Measurements from ENCODE around the gene ZFP57. TPM values are rescaled to one million over a fixed set of nuclear protein-coding genes. Genes with fewer than 3 reads are reported as not detected.

Gene ZFP57
- total RNA-seq: not detected in 2 replicates

GRCh38 chr6:29680904-29681303, at the start of gene ZFP57:
ZFP57 (minus strand) TSS chr6:29681152; CDS start chr6:29677003, 4,149 bp downstream.

GRCh38 chr6:29723262-29723665, 42.3 kb upstream of the ZFP57 start, which contains the start of gene HLA-F:
HLA-F (plus strand) TSS chr6:29723434; CDS start chr6:29723464, 30 bp downstream.

GRCh38 chr6:29656798-29657197, 24.2 kb downstream of the ZFP57 start, which contains the start of gene MOG:
MOG (plus strand) TSS chr6:29657092; CDS start chr6:29657210, 118 bp downstream.

GRCh38 chr6:29632789-29633533, 48.0 kb downstream of the ZFP57 start, which contains the start of gene GABBR1:
GABBR1 (minus strand) TSS chr6:29633183; CDS start chr6:29632385, 798 bp downstream.

Other genes with a start within 250 kb of the ZFP57 start
- gene OR10C1, start 241.8 kb downstream of the ZFP57 start, total RNA-seq: not detected in 2 replicates
- not detected in 2 replicates for gene OR11A1, start 224.1 kb downstream of the ZFP57 start, total RNA-seq
- gene OR2H1, start 224.0 kb downstream of the ZFP57 start, total RNA-seq: not detected in 2 replicates
- not detected in 2 replicates for gene MAS1L, start 193.2 kb downstream of the ZFP57 start, total RNA-seq
- not detected in 2 replicates for gene UBD, start 121.4 kb downstream of the ZFP57 start, total RNA-seq
- gene OR2H2, start 96.0 kb downstream of the ZFP57 start, total RNA-seq: not detected in 2 replicates
- 14.2 and 15.1 TPM in 2 replicates for gene GABBR1, start 48.0 kb downstream of the ZFP57 start, total RNA-seq
- gene MOG, start 24.1 kb downstream of the ZFP57 start, total RNA-seq: not detected in 2 replicates
- 8.6 and 13.2 TPM in 2 replicates for gene HLA-F, start 42.3 kb upstream of the ZFP57 start, total RNA-seq
- gene HLA-G, start 146.7 kb upstream of the ZFP57 start, total RNA-seq: not detected in 2 replicates